HL-60 (cell line): ENCODE results near the gene ARPP21.

Source experiments
- DNase-seq, 2 experiments: peaks; one replicate each; pipeline ENCODE4 v3.0.0-alpha.2; 2010 to 2020; ENCODE audit warnings: low read depth in 1 of 2, low spot score in 1 of 2
- H3K27ac ChIP-seq: fragments of 250-450 bp; sonication (Bioruptor Pico); replicated peaks from 2 replicates; pipeline ENCODE4 v1.5.1; 2020; ENCODE audit warnings: mild to moderate bottlenecking, moderate library complexity
- H3K27me3 ChIP-seq: fragments of 250-450 bp; sonication (Bioruptor Pico); 2 replicates; pipeline ENCODE4 v1.5.1; 2021; ENCODE audit warnings: mild to moderate bottlenecking, moderate library complexity; ENCODE audit not compliant: insufficient read depth, poor library complexity, severe bottlenecking
- H3K4me3 ChIP-seq: replicated peaks from 2 replicates; pipeline ENCODE4 v1.5.1; 2011; ENCODE audit warnings: mild to moderate bottlenecking, control low read depth, low read length; ENCODE audit not compliant: insufficient read depth
- CTCF ChIP-seq: IDR thresholded peaks from one replicate; pipeline ENCODE4 v1.5.1; 2011; ENCODE audit warnings: low read length, control low read depth, inconsistent platforms; ENCODE audit not compliant: insufficient read depth
- GABPA ChIP-seq: IDR thresholded peaks from 2 replicates; pipeline ENCODE4 v1.6.1; 2012; ENCODE audit warnings: low read depth
- POLR2AphosphoS5 ChIP-seq: IDR thresholded peaks from 2 replicates; pipeline ENCODE4 v1.6.1; 2012; ENCODE audit warnings: low read depth
- REST ChIP-seq: IDR thresholded peaks from 2 replicates; pipeline ENCODE4 v1.6.1; 2012; ENCODE audit warnings: low read depth; ENCODE audit not compliant: insufficient replicate concordance
- SPI1 ChIP-seq: IDR thresholded peaks from 2 replicates; pipeline ENCODE4 v1.6.1; 2012; ENCODE audit warnings: low read depth, mild to moderate bottlenecking, borderline replicate concordance

Gene ARPP21

GRCh38 chr3:35785234-35785888 lies 146.0 kb downstream of the ARPP21 start:
- H3K27me3 ChIP-seq, result no peaks in the 10 kb centered on the region
- no peak overlapping the region for H3K27ac ChIP-seq
- DNase-seq, result no peak
- H3K4me3 ChIP-seq, result no peak overlapping the region
- TF ChIP-seq CTCF, result no peak
- TF ChIP-seq SPI1, result no peak

- no peak overlapping the region for H3K4me3 ChIP-seq
- no peak for DNase-seq
- no peak for TF ChIP-seq REST
- no peak for TF ChIP-seq POLR2AphosphoS5
- no peak for TF ChIP-seq SPI1
- TF ChIP-seq GABPA, result no peak
- TF ChIP-seq CTCF, result no peak
- no peak overlapping the region for H3K27ac ChIP-seq
- H3K27me3 ChIP-seq, result no peaks in the 10 kb centered on the region
Measured at GRCh38 chr3:35787936-35788335, 148.6 kb downstream of the ARPP21 start.

- no peak for DNase-seq
- Histone ChIP-seq H3K27me3 (no peaks in the 10 kb centered on the region), H3K27ac (no peak overlapping the region), H3K4me3 (no peak overlapping the region)
- TF ChIP-seq REST (no peak), CTCF (no peak), SPI1 (no peak)
Measured at GRCh38 chr3:35789042-35789831, 149.9 kb downstream of the ARPP21 start.

- no peak overlapping the region for H3K27ac ChIP-seq
- TF ChIP-seq SPI1 (no peak), REST (no peak), GABPA (no peak), CTCF (no peak)
- no peak for DNase-seq
- H3K27me3 ChIP-seq, result no peaks in the 10 kb centered on the region
- no peak overlapping the region for H3K4me3 ChIP-seq
Measured at GRCh38 chr3:35790764-35791163, 151.4 kb downstream of the ARPP21 start.
